GM19452 (cell line): ENCODE data around the gene FBXL4.
"Not testable (repeated sequence)": the region's sequence is repeated elsewhere in the genome, so short reads cannot be mapped to it uniquely, and the experiment has no call there.

Experiments
- ATAC-seq: cut with Tn5 transposase; IDR thresholded peaks from one replicate; pipeline ENCODE4 v1.9.1; 2021; ENCODE audit not compliant: unreplicated experiment

Gene FBXL4

GRCh38 chr6:98946266-98946878 lies 1.4 kb downstream of the FBXL4 start:
- no peak for ATAC-seq

- ATAC-seq: no peak
These were observed 2.2 kb downstream of the FBXL4 start for GRCh38 chr6:98945311-98946115.

GRCh38 chr6:98944598-98945081 lies 3.1 kb downstream of the FBXL4 start:
- no peak for ATAC-seq

GRCh38 chr6:98944168-98944567 lies 3.6 kb downstream of the FBXL4 start:
- ATAC-seq: no peak

GRCh38 chr6:98942263-98942803 lies 5.4 kb downstream of the FBXL4 start:
- no peak for ATAC-seq

GRCh38 chr6:98941319-98941718 lies 6.4 kb downstream of the FBXL4 start:
- ATAC-seq: no peak

- ATAC-seq: no peak
These were observed 10.4 kb downstream of the FBXL4 start for GRCh38 chr6:98937351-98937750.

- ATAC-seq: no peak
These were observed 15.4 kb downstream of the FBXL4 start for GRCh38 chr6:98932381-98932780.

GRCh38 chr6:98931696-98932095 lies 16.1 kb downstream of the FBXL4 start:
- ATAC-seq: no peak

GRCh38 chr6:98929498-98930060 lies 18.2 kb downstream of the FBXL4 start:
- ATAC-seq: no peak

GRCh38 chr6:98928688-98929087 lies 19.1 kb downstream of the FBXL4 start:
- ATAC-seq: no peak

GRCh38 chr6:98927534-98927933 lies 20.2 kb downstream of the FBXL4 start:
- no peak for ATAC-seq

- ATAC-seq: no peak
These were observed 21.9 kb downstream of the FBXL4 start for GRCh38 chr6:98925831-98926230.

GRCh38 chr6:98924647-98925046 lies 23.1 kb downstream of the FBXL4 start:
- ATAC-seq: no peak

- peak; percentile 91 for ATAC-seq
These were observed 26.8 kb downstream of the FBXL4 start for GRCh38 chr6:98920904-98921431.

- ATAC-seq: not testable (repeated sequence)
These were observed 36.8 kb downstream of the FBXL4 start for GRCh38 chr6:98910946-98911345.

- no peak for ATAC-seq
These were observed 38.5 kb downstream of the FBXL4 start for GRCh38 chr6:98909236-98909635.

GRCh38 chr6:98906342-98906741 lies 41.4 kb downstream of the FBXL4 start:
- not testable (repeated sequence) for ATAC-seq

- no peak for ATAC-seq
These were observed 42.0 kb downstream of the FBXL4 start for GRCh38 chr6:98905759-98906158.

- no peak for ATAC-seq
These were observed 43.6 kb downstream of the FBXL4 start for GRCh38 chr6:98904096-98904495.

- no peak for ATAC-seq
These were observed 47.0 kb downstream of the FBXL4 start for GRCh38 chr6:98900706-98901105.

GRCh38 chr6:98894810-98895209 lies 52.9 kb downstream of the FBXL4 start:
- ATAC-seq: no peak
